Measurements from ENCODE around the gene ELL. TPM values are rescaled to one million over a fixed set of nuclear protein-coding genes. Genes with fewer than 3 reads are reported as not detected.
A peak's percentile ranks its signal among the peaks of the same experiment; 100 is the strongest.

ELL gene
- total and polyA plus RNA-seq, 9 of the 15 experiments (the other 6 are each of a cell fraction or from before 2014, with no cell fraction given) = 0.24 to 22.5 (median 4.1) TPM

DNA sequence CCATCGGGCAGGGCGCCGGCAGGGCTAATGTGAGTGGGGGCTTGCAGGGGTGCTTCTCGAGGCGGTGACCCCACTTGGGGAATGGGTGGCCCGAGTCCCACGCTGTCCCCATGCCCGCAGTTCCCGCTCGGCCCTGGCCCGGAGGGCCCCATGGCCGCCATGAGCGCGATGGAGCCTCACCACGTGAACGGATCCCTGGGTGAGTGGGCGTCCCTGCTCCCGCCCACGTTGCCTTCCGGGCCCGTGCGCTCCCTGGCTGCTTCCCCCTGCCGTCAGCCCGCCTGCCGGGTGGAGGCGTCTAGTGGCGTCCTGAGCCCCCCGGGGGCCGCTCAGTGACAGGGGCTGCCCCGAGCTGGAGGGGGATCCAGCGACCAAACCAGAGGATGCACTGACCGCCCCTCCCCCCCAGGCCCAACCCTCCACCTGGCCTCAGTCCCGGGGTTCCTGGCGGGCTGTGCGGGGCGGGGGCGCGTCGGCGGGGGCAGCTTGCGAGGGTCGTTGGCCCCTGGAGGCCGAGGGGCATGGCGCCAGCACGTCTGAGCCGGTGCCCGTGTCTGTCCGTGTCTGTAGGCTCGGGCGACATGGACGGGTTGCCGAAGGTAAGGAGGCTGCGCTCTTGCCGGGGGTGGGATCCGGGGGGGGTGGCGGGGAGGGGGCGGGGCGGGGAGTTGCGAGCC lies 88.7 kb downstream of the ELL start (continued):
- TF ChIP-seq, protein P1, sequence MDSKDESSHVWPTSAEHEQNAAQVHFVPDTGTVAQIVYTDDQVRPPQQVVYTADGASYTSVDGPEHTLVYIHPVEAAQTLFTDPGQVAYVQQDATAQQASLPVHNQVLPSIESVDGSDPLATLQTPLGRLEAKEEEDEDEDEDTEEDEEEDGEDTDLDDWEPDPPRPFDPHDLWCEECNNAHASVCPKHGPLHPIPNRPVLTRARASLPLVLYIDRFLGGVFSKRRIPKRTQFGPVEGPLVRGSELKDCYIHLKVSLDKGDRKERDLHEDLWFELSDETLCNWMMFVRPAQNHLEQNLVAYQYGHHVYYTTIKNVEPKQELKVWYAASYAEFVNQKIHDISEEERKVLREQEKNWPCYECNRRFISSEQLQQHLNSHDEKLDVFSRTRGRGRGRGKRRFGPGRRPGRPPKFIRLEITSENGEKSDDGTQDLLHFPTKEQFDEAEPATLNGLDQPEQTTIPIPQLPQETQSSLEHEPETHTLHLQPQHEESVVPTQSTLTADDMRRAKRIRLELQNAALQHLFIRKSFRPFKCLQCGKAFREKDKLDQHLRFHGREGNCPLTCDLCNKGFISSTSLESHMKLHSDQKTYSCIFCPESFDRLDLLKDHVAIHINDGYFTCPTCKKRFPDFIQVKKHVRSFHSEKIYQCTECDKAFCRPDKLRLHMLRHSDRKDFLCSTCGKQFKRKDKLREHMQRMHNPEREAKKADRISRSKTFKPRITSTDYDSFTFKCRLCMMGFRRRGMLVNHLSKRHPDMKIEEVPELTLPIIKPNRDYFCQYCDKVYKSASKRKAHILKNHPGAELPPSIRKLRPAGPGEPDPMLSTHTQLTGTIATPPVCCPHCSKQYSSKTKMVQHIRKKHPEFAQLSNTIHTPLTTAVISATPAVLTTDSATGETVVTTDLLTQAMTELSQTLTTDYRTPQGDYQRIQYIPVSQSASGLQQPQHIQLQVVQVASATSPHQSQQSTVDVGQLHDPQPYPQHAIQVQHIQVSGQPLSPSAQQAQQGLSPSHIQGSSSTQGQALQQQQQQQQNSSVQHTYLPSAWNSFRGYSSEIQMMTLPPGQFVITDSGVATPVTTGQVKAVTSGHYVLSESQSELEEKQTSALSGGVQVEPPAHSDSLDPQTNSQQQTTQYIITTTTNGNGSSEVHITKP (IDR thresholded peaks at IDR 0.05; ENCODE audit: partially characterized antibody) = no peak
- 0 out of 2 replicates have a peak, but pooled peaks have one; percentile 28 for TF ChIP-seq SIN3B (IDR thresholded peaks at IDR 0.05; ENCODE audit: low read depth)
- TF ChIP-seq, protein P2, sequence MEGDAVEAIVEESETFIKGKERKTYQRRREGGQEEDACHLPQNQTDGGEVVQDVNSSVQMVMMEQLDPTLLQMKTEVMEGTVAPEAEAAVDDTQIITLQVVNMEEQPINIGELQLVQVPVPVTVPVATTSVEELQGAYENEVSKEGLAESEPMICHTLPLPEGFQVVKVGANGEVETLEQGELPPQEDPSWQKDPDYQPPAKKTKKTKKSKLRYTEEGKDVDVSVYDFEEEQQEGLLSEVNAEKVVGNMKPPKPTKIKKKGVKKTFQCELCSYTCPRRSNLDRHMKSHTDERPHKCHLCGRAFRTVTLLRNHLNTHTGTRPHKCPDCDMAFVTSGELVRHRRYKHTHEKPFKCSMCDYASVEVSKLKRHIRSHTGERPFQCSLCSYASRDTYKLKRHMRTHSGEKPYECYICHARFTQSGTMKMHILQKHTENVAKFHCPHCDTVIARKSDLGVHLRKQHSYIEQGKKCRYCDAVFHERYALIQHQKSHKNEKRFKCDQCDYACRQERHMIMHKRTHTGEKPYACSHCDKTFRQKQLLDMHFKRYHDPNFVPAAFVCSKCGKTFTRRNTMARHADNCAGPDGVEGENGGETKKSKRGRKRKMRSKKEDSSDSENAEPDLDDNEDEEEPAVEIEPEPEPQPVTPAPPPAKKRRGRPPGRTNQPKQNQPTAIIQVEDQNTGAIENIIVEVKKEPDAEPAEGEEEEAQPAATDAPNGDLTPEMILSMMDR (IDR thresholded peaks at IDR 0.05 in 2 of 3, conservative IDR thresholded peaks at IDR 0.05 in 1 of 3; ENCODE audit: insufficient read depth in 2 of 3, low read depth in 1 of 3, low read length in 3 of 3) = no peak
- 0 out of 2 replicates have a peak, but pooled peaks have one; percentile 65 for TF ChIP-seq HMGXB4 (CRISPR knock-in tag; IDR thresholded peaks at IDR 0.05)
- peak; percentile 56 to 66; a peak in 3 of 4 replicates for TF ChIP-seq MAZ (CRISPR knock-in tag; conservative IDR thresholded peaks at IDR 0.05 in 1 of 2, IDR thresholded peaks at IDR 0.05 in 1 of 2)
- TF ChIP-seq EGR1 (conservative IDR thresholded peaks at IDR 0.05) = peak; percentile 100
- TF ChIP-seq E2F8 (IDR thresholded peaks at IDR 0.05; ENCODE audit: low read depth, partially characterized antibody) = no peak
- TF ChIP-seq ZNF695 (CRISPR knock-in tag; IDR thresholded peaks at IDR 0.05) = no peak
- no peak for TF ChIP-seq ATF6 (CRISPR knock-in tag; IDR thresholded peaks at IDR 0.05)
- TF ChIP-seq NELFE (IDR thresholded peaks at IDR 0.05; ENCODE audit: insufficient read depth, insufficient read length) = no peak
- no peak for TF ChIP-seq ZFP36 (IDR thresholded peaks at IDR 0.05; ENCODE audit: low read depth, low read length, partially characterized antibody)
- TF ChIP-seq CREB5 (CRISPR knock-in tag; IDR thresholded peaks at IDR 0.05) = no peak
